T-helper 2 cell treated with Interferon-gamma antibody and Interleukin-4, amounts not matched to agents 5 μg/mL and 100 μg/mL, for 36 hours (primary cell): ENCODE results near the gene LRIT2.
"Not testable (repeated sequence)": the region's sequence is repeated elsewhere in the genome, so short reads cannot be mapped to it uniquely, and the experiment has no call there.

Experiments
- DNase-seq: peaks from one replicate; pipeline ENCODE4 v3.0.0; 2021; ENCODE audit warnings: low spot score
- H3K27ac Mint-ChIP-seq: one replicate; pipeline ENCODE4 v1.8.0; 2021; ENCODE audit warnings: mild to moderate bottlenecking, mixed read lengths
- H3K27me3 Mint-ChIP-seq: one replicate; pipeline ENCODE4 v1.8.0; 2021; ENCODE audit warnings: low read depth, mixed read lengths
- H3K36me3 Mint-ChIP-seq: one replicate; pipeline ENCODE4 v1.8.0; 2021; ENCODE audit warnings: low read depth, mixed read lengths
- H3K4me1 Mint-ChIP-seq: one replicate; pipeline ENCODE4 v1.8.0; 2021; ENCODE audit warnings: low read depth, mixed read lengths
- H3K4me3 Mint-ChIP-seq: one replicate; pipeline ENCODE4 v1.8.0; 2022; ENCODE audit warnings: mild to moderate bottlenecking, moderate library complexity, mixed read lengths
- H3K9me3 Mint-ChIP-seq: one replicate; pipeline ENCODE4 v1.8.0; 2021; ENCODE audit warnings: mixed read lengths

LRIT2 gene

GRCh38 chr10:84194424-84195043 lies 30.8 kb downstream of the LRIT2 start, which contains the start of gene CDHR1:
Gene CDHR1, plus strand, starts transcription at chr10:84194537. Its CDS starts 224 bp downstream, at chr10:84194761.
- Mint-ChIP-seq H3K9me3 (no peaks in the 10 kb centered on the region), H3K4me1 (peaks cover 5% of the 10 kb centered on the region), H3K27ac (no peak within 1 kb of the TSS), H3K27me3 (peaks cover 51% of the 10 kb centered on the region), H3K36me3 (no peaks in the 10 kb centered on the region), H3K4me3 (no peak within 1 kb of the TSS)
- DNase-seq, result peak; percentile 21

DNA sequence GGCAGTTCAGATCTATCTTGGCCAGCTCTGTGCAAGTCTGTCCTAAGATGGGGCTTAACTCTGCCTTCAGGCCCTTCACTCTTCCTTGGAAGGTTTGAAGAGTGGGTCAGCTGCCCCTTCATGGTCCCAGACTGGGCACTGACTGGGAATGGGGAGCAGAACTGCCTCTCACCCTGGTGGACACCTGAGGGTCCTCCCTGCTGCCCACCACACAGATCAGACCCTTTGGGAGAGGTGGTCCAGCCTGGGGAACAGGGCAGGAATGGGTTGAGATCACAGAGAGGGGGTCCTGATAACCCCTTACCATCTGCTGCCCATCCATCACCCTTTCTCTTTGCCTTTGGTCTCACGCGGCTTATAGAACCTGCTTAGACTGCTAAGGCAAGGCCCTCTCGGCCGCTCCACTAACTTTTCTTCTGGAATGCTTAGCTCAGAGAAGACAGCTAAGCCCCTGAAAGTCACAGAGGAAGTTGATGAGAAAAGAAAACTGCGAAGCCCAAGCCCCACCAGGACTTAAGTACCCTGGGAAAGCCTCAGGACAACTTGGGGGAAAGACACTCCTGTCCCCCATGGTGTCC lies 31.4 kb downstream of the LRIT2 start:
- peaks cover 48% of the 10 kb centered on the region for H3K27me3 Mint-ChIP-seq
- no peak overlapping the region for H3K27ac Mint-ChIP-seq
- no peak for DNase-seq
- no peaks in the 10 kb centered on the region for H3K36me3 Mint-ChIP-seq
- no peak overlapping the region for H3K4me3 Mint-ChIP-seq
- peaks cover 5% of the 10 kb centered on the region for H3K4me1 Mint-ChIP-seq
- H3K9me3 Mint-ChIP-seq, result no peaks in the 10 kb centered on the region

DNA sequence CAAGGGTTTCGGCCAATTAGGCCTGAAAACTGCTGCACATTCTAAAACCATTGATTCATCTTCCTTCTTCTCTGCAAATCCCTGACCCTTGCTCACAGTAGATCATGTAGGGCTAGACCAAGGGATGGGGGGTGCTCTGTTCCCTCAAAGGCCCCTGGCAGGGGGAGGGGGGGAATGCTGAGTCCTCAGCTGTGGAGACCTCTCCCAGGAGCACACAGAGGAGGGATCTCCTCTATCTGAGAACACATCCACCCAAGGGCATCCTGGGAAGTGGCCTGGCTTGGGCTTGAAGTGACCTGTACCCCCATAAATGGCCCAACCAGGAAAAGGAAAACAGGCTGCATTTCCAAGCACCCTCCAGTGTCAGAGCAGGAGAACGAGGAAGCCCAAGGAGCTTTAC lies 32.0 kb downstream of the LRIT2 start:
- Mint-ChIP-seq H3K27me3 (peaks cover 47% of the 10 kb centered on the region), H3K27ac (no peak overlapping the region), H3K9me3 (no peaks in the 10 kb centered on the region), H3K4me3 (no peak overlapping the region), H3K36me3 (no peaks in the 10 kb centered on the region), H3K4me1 (peaks cover 5% of the 10 kb centered on the region)
- no peak for DNase-seq

GRCh38 chr10:84191106-84191505 lies 34.2 kb downstream of the LRIT2 start:
- H3K4me3 Mint-ChIP-seq, result no peak overlapping the region
- no peak for DNase-seq
- H3K36me3 Mint-ChIP-seq, result no peaks in the 10 kb centered on the region
- H3K4me1 Mint-ChIP-seq, result peaks cover 5% of the 10 kb centered on the region
- peaks cover 35% of the 10 kb centered on the region for H3K27me3 Mint-ChIP-seq
- H3K9me3 Mint-ChIP-seq, result no peaks in the 10 kb centered on the region
- H3K27ac Mint-ChIP-seq, result no peak overlapping the region

- DNase-seq, result no peak
- peaks cover 5% of the 10 kb centered on the region for H3K4me1 Mint-ChIP-seq
- no peaks in the 10 kb centered on the region for H3K36me3 Mint-ChIP-seq
- H3K9me3 Mint-ChIP-seq, result no peaks in the 10 kb centered on the region
- no peak overlapping the region for H3K27ac Mint-ChIP-seq
- no peak overlapping the region for H3K4me3 Mint-ChIP-seq
- peaks cover 30% of the 10 kb centered on the region for H3K27me3 Mint-ChIP-seq
Measured at GRCh38 chr10:84190621-84191020, 34.7 kb downstream of the LRIT2 start.

DNA sequence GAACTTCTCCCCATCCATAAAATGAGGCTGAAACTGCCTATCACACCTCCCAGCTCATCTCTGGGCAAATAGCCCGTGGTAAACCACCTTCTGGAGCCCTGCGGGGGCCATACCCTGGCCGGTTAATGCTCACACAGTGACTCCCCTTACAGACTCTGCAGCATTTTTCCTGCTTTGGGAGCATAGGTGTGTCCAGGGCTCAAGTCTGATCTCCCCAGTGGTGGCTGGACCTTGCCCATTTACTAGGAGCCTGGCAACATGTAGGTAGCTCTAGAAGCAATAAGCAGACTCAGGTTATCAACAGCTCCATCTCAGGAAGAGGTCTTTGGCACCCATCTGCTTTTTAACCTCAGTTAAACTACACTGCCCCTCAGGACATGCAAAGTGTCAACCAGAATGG lies 36.5 kb downstream of the LRIT2 start:
- H3K27ac Mint-ChIP-seq, result no peak overlapping the region
- peaks cover 9% of the 10 kb centered on the region for H3K4me1 Mint-ChIP-seq
- DNase-seq, result no peak
- H3K9me3 Mint-ChIP-seq, result no peaks in the 10 kb centered on the region
- H3K36me3 Mint-ChIP-seq, result no peaks in the 10 kb centered on the region
- no peak overlapping the region for H3K4me3 Mint-ChIP-seq
- H3K27me3 Mint-ChIP-seq, result peaks cover 19% of the 10 kb centered on the region

DNA sequence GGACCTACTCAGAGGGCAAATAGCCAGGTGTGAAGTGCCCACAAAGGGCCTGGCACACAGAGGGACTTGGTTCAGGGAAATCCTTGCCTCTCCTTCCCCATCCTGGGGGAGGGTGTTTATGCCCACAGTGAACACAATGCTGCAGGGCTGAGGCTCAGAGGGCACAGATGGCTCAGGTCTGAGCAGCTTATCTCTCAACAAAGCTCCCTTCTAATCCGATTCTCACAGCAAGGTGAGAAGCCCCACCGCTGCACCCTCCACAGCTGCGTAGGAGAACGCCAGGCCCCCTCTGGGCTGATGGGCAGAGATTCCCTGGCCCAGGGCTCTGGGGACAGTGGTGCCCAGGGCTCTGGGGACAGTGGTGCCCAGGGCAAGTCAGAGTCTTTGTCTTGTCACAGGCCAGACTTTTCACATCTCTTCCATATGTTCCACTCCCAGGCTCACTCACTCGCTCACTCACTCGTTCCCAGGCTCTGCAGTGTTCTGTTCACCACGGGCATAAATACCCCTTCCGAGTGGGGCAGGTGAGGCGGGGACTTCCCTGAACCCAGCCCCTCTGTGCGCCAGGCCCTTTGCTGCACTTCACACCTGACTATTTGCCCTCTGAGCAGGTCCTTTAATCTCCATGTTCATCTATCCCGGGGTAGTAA lies 39.7 kb downstream of the LRIT2 start:
- Mint-ChIP-seq H3K27ac (no peak overlapping the region), H3K27me3 (no peaks in the 10 kb centered on the region), H3K9me3 (no peaks in the 10 kb centered on the region)

DNA sequence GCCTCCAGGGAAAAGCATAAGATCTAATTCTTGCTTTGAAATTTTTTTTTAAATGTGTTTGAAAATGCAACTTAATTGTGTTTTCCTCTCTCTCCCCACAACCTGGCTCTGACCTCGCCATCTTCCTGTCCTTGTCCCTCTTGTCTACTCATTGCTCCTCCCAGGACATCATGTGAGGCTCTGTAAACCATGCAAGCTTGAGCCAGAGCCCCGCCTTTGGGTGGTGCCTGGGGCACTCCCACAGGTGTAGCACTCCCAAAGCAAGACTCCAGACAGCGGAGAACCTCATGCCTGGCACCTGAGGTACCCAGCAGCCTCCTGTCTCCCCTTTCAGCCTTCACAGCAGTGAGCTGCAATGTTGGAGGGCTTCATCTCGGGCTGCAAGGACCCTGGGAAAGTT lies 40.8 kb downstream of the LRIT2 start:
- no peak for DNase-seq
- no peaks in the 10 kb centered on the region for H3K36me3 Mint-ChIP-seq
- H3K27ac Mint-ChIP-seq, result no peak overlapping the region
- no peak overlapping the region for H3K4me3 Mint-ChIP-seq
- no peaks in the 10 kb centered on the region for H3K9me3 Mint-ChIP-seq
- H3K27me3 Mint-ChIP-seq, result no peaks in the 10 kb centered on the region
- H3K4me1 Mint-ChIP-seq, result peaks cover 3% of the 10 kb centered on the region

More for the DNA sequence above, 39.7 kb downstream of the LRIT2 start:
- DNase-seq, result no peak
- Mint-ChIP-seq H3K4me3 (no peak overlapping the region), H3K4me1 (peaks cover 3% of the 10 kb centered on the region), H3K36me3 (no peaks in the 10 kb centered on the region)

DNA sequence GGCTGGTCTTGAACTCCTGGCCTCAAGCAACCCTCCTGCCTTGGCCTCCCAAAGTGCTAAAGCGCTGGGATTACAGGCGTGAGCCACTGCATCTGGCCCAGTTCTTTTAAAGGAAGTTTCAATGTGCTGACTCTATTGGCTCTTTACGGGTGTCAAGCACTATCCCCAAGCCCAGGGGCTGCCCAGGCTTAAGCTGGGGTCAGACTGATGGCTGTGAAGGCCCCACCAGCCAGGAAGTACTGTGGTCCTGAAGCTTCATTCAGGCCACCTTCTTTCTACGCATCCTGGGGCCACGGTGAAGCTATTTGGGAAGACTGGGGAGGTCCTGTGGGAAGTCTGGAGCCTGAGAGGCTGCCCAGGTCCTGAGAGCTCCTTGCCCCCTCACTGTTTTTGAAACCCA lies 43.7 kb downstream of the LRIT2 start:
- Mint-ChIP-seq H3K9me3 (no peaks in the 10 kb centered on the region), H3K27ac (no peak overlapping the region), H3K27me3 (no peaks in the 10 kb centered on the region), H3K4me1 (peaks cover 5% of the 10 kb centered on the region), H3K4me3 (no peak overlapping the region), H3K36me3 (no peaks in the 10 kb centered on the region)
- DNase-seq, result no peak

DNA sequence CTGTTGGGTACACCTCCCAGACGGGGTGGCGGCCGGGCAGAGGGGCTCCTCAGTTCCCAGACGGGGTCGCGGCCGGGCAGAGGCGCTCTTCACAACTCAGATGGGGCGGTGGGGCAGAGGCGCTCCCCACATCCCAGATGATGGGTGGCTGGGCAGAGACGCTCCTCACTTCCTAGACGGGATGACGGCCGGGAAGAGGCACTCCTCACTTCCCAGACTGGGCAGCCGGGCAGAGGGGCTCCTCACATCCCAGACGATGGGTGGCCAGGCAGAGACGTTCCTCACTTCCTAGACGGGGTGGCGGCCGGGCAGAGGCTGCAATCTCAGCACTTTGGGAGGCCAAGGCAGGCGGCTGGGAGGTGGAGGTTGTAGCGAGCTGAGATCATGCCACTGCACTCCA lies 45.0 kb downstream of the LRIT2 start:
- not testable (repeated sequence) for H3K9me3 Mint-ChIP-seq, DNase-seq, H3K4me1 Mint-ChIP-seq, H3K36me3 Mint-ChIP-seq, H3K4me3 Mint-ChIP-seq, H3K27ac Mint-ChIP-seq, H3K27me3 Mint-ChIP-seq

DNA sequence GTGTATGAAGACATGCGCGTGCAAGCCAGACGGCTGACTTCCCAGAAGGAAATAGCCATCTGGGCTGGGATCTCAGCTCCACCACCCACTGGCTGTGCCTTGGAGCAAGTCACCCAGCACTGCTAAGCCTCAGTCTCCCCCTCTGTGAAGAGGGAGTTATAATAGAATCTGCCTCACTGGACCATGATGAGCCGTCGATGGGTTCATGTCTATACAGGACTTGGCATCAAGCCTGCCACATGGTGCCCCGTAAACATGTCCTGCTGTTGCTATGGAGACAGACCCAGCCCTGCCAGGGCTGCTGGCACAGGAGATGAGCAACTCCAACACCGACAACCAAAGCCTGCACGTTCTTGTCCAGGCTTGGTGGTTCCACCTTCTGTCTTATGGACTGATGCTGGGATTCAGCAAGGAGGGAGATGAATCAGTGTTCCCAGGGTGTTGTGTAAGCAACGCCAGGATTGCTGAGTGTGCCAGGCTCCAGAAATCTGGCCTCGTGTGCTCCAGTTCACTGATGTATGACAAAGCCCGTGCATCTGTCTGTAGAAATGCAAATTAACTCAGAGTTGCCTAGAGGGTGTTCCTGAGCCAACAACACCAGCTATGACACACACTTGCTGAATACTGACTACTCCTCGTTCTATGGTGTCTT lies 46.2 kb downstream of the LRIT2 start:
- no peak overlapping the region for H3K27ac Mint-ChIP-seq
- no peaks in the 10 kb centered on the region for H3K36me3 Mint-ChIP-seq
- DNase-seq, result no peak
- H3K4me3 Mint-ChIP-seq, result no peak overlapping the region
- peaks cover 2% of the 10 kb centered on the region for H3K4me1 Mint-ChIP-seq
- no peaks in the 10 kb centered on the region for H3K27me3 Mint-ChIP-seq
- no peaks in the 10 kb centered on the region for H3K9me3 Mint-ChIP-seq

DNA sequence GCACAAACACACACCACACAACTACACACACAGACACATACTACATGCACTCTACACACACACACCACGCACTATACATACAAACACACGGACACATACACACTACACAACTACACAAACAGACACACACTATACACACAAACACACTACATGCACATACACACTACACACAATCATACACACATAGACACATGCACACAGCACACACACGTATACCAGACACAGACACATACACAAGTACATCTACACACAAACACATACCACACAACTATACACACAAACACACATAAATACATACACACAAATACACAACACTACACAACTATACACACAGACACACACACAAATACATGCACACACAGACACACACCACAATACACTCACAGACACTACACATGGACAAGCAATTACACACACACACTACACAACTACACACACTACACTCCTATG lies 47.2 kb downstream of the LRIT2 start:
- H3K27ac Mint-ChIP-seq, result no peak overlapping the region
- no peak for DNase-seq
- H3K9me3 Mint-ChIP-seq, result no peaks in the 10 kb centered on the region
- H3K4me1 Mint-ChIP-seq, result peaks cover 2% of the 10 kb centered on the region
- no peaks in the 10 kb centered on the region for H3K27me3 Mint-ChIP-seq
- no peak overlapping the region for H3K4me3 Mint-ChIP-seq
- H3K36me3 Mint-ChIP-seq, result no peaks in the 10 kb centered on the region

- Mint-ChIP-seq H3K9me3 (no peaks in the 10 kb centered on the region), H3K4me1 (peaks cover 2% of the 10 kb centered on the region), H3K27me3 (no peaks in the 10 kb centered on the region), H3K36me3 (no peaks in the 10 kb centered on the region), H3K4me3 (no peak overlapping the region), H3K27ac (no peak overlapping the region)
- DNase-seq, result no peak
Measured at GRCh38 chr10:84177541-84178141, 47.7 kb downstream of the LRIT2 start.
